T-helper 22 cell (primary cell): ENCODE results near the gene KIFC1.

ENCODE experiments used
- DNase-seq: peaks from one replicate; pipeline ENCODE4 v3.0.0-alpha.2; 2020; ENCODE audit warnings: low read depth

Gene KIFC1

DNA sequence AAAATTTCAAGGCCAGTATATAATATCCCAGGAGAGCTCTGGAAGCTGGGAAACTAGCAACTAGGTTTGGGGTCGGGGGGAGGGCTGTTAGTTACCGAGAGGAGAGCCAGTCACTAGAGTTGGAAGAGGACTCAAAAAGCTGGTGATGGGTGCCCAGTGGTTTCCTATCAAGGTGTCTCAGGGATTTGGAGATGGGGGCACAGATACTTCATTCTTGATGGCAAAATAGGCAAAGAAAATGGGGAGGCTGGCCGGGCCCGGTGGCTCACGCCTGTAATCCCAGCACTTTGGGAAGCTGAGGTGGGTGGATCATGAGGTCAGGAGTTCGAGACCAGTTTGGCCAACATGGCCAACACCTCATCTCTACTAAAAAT, 20.0 kb downstream of the KIFC1 start:
- no peak for DNase-seq

DNA sequence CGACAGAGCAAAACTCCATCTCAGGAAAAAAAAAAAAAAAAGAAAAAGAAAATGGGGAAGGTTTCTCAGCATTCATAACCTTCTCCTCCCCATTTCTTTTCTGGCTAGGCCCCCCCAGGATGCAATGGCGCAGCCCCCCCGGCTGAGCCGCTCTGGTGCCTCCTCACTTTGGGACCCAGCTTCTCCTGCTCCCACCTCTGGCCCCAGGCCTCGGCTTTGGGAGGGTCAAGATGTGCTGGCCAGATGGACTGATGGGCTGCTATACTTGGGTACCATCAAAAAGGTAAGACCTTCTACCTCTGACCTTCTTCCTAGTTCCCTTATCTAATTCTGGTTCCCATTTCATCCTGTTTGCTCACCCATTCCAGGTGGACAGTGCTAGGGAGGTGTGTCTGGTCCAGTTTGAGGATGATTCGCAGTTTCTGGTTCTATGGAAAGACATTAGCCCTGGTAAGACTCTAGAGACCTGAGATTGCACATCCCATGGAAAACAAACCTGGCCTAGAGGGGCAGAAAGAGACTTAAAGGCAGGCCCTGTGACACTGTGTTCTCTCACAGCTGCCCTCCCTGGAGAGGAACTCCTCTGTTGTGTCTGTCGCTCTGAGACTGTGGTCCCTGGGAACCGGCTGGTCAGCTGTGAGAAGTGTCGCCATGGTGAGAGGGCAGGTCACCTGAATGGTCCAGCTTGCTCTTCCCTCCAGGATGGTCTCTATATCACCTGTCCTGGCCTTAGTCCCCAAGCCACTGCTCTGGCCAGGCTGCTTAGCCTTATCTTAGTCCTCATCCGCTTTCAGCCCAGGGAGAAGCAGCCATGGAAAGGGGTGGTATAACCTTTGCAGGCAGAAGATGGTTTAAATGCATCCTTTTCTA, 20.8 kb downstream of the KIFC1 start:
- DNase-seq, result no peak

DNA sequence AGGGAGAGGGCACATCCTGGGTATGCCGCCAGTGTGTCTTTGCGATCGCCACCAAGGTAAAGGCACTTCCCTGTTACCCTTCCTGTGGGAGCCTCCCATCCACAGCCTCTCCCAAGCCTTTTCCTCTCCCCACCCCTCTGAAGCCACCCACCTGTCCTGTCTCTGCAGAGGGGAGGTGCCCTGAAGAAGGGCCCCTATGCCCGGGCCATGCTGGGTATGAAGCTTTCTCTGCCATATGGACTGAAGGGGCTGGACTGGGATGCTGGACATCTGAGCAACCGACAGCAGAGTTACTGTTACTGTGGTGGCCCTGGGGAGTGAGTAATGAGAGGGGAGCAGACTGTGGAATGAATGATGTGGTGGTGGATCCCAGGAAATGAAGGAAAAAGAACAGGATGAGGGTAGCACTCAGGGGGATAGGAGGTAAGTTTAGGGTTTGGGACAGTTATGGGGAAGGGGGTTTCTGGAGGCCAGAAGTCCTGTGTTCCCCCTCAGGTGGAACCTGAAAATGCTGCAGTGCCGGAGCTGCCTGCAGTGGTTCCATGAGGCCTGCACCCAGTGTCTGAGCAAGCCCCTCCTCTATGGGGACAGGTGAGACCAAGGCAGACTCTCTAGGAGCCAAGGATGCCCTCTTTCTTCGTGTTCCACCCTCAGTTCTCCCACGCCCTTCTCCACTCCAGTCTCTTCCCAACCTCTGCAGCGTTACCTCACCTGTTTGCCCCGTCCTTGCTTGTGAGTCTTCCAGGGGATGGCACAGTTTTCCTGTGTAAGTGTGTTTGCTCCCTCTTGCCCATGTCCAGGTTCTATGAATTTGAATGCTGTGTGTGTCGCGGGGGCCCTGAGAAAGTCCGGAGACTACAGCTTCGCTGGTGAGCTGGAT, 21.9 kb downstream of the KIFC1 start:
- no peak for DNase-seq

DNA sequence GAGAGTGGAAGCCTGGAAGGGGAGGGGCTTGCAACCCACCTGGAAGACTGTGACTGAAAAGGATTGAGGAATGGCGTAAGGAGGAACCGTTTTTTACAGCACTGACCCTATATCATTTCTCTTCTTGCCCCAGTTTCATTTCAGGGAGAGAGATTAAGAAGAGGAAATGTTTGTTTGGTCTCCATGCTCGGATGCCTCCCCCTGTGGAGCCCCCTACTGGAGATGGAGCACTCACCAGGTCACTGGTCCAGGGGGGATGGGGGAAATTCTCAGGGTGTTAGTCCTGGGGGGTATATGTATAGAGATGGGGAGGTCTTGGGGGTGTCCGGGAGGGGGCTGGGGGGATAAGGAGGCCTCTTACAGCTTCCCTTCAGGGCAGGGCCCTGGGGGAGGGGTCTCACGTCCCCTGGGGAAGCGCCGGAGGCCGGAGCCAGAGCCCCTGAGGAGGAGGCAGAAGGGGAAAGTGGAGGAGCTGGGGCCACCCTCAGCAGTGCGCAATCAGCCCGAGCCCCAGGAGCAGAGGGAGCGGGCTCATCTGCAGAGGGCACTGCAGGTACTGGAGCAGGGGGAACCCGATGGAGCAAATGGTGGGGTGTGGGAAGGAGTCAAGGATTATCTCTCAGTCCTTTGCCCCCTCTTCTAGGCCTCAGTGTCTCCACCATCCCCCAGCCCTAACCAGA, 23.1 kb downstream of the KIFC1 start:
- no peak for DNase-seq

- no peak for DNase-seq
Observed at GRCh38 chr6:33415831-33416230, 24.2 kb downstream of the KIFC1 start.

DNA sequence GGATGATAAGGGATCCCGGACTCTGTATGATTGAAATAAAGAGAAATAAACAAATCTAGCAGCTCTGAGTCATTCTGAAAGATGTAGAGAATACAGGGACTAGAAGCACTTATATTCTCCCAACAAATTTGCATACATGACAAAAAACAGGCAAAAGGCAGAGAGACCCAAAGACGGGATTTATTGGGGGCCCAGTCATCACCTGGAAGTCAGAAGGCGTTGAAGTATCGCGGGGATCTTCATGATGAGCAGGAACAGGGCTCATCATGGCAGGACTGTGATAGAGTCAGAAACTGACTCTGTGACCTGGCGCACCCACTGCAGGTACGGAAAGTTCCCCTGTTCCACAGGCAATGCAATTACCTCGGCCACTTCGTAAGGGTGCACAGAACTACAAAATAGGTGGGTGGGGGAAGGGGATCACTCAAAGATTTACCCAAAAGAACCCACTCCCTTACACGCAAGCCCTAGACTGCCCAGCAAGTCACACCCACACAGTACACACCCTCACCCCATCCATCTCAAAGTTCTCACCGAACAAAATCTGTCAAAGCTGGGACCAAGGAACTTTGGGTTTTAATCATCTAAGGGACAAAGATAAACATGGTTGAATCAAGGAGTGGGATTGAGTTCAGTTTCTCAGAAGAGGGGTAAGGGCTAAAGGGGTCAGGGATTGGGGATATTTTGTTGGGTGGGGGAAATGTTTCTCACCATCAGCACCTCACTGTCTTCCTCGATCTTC, 24.9 kb downstream of the KIFC1 start:
- DNase-seq, result no peak

- DNase-seq, result no peak
Observed at GRCh38 chr6:33417128-33417902, 25.7 kb downstream of the KIFC1 start.

DNA sequence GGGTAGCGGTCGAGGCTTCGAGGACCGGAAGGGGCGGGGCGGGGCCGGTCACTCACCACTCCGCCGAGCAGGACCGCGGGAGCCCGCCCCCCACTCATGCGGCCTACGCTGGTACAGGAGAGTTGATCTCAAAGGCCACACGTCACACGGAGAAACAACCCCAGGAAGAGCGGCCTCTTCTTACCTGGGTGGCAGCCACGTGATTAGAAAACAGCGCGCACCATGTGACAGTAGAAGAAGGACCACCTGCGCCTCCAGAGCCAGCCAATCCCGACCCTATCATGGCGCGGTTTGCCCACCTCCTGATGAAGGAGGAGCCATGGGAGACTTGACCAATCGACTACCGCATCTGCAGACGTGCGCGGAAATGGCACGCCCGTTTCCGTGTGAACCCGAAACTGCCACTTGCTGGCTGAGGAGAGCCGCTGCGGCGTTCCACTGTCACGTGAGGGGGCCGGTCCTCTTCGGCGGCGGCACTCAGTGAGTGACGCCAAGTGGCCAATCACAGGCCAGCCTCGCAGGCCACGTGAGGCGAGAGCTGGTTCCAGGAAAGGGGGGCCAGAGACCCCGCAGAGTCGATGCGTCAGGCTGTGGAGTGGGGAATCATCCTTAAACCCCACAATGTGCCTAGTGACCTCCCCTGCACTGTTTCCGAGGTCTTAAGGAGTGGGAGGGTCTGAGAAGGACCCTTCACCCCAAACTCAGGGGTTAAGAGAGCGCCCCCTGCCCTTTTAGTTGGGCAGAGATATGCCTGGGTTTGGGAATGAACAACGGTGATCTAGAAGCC, 26.5 kb downstream of the KIFC1 start, which contains the start of gene CUTA:
Gene CUTA (minus strand): TSS at position 205 of the 787 bp plus-strand sequence. CDS start 107 bp downstream, at position 98.
- DNase-seq, result peak; percentile 100

- DNase-seq, result peak; percentile 77
Observed at GRCh38 chr6:33418690-33419291, 27.2 kb downstream of the KIFC1 start.

GRCh38 chr6:33419580-33420490, 28.2 kb downstream of the KIFC1 start, which contains the start of gene SYNGAP1:
Gene SYNGAP1, plus strand, starts transcription at chr6:33420065. Its CDS starts 200 bp downstream, at chr6:33420265.
- no peak for DNase-seq

DNA sequence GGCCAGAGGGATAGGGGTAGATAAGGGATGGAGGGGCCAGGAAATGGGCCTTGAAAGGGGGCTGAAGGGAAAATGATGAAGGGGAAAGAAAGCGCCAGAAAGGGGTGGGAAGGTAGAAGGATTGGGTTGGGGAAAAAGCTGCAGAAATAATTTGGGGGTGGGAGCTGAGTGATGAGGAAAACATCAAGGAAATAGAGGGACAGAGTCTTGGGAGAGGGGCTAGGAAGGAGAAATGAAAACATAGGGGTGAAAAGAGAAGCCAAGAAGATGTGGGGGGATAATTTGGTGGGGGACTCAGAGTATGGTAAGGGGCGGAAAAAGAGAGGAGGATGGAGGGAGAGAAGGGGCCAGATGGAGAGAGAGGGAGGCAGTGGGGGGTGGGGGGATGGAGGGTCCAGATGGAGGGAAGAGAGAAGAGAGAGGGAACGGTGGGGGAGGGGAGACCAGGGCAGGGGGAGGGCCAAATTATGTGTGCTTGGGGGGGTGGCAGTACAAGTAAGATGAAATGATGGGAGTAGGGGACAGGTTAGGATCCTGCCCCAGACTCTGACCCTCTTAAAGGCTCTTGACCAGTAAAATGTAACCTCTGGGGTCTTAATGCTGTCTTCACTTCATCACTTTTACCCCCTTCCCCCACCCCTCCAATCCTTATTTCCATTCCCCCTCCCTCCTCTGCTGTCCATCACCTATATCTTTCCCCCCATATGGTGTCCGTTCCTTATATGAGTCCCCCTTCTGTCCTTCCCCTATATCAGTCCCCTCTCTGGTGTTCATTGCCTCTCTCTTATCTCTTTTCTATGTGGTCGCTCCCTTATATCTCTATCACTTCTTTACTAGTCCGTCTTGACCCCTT, 29.1 kb downstream of the KIFC1 start:
- DNase-seq, result no peak

GRCh38 chr6:33421344-33421643, 29.7 kb downstream of the KIFC1 start:
- DNase-seq, result no peak

DNA sequence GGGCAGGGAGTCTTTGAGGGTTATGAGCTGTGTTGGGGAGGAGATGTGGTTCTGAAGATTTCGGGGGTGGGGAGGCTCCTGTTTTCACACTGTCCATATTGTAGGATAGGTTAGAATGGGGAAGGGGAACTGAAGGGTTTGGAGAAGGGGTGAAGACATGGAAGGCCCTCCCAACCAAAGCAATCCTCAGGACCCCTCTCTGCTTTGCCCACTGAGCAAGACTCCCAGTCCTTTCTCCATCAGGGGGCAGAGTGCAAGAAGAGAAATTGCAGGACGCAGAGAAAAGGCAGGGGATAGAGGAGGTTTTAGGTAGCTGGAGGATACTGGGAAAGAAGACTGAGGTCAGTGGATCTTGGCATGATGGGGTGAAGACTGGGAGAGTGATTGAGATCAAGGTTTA, 32.2 kb downstream of the KIFC1 start:
- no peak for DNase-seq

- no peak for DNase-seq
Observed at GRCh38 chr6:33424855-33425667, 33.4 kb downstream of the KIFC1 start.

DNA sequence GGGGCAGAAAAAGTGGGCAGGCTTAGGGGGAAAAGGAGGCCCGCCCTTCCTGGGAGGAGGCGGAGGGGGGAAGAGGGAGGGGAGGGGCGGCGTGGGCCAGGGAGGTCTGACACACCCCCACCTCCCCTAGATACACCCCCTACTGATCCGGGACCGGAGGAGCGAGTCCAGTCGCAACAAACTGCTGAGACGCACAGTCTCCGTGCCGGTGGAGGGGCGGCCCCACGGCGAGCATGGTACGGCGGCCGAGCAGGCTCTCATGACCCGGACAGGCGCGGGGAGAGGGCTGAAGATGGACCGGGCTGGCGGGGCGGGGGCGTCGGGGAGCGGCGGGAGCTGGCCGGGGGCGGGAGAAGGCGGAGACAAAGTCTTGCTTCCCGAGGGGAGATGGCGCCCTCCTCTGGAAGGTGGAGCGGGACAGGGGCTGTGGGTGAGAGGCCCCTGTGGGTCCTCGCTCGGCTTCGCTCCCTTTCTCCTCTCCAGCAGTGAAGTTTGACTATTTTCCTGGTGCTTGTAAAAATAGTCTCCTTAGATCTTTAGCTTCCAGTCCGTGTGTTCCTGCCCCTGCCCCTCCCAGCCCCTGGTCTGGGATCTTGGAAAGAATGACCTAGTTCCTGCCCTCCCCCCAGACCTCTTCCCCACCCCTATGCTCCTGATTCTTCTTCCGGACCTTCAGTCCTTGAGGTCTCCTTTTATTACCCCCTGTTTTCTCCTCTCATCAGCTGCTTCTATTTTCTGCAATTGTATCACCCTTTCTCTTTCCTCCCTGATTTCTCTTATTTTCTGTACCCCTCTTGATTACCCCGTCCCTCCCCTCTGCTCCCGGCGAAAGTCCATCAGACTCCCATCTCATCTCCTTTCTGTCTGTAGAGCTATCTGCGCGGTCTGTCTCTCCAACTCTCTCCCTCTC, 34.3 kb downstream of the KIFC1 start:
- DNase-seq, result peak; percentile 82
